T1000 (cell line): ENCODE measurements around the gene SRSF10.
"Not testable (repeated sequence)": the region's sequence is repeated elsewhere in the genome, so short reads cannot be mapped to it uniquely, and the experiment has no call there.

Experiments
- DNase-seq: peaks from one replicate; lab custom pipeline; 2025; ENCODE audit warnings: mixed read lengths; lab: John Stamatoyannopoulos, UW

The SRSF10 gene

DNA sequence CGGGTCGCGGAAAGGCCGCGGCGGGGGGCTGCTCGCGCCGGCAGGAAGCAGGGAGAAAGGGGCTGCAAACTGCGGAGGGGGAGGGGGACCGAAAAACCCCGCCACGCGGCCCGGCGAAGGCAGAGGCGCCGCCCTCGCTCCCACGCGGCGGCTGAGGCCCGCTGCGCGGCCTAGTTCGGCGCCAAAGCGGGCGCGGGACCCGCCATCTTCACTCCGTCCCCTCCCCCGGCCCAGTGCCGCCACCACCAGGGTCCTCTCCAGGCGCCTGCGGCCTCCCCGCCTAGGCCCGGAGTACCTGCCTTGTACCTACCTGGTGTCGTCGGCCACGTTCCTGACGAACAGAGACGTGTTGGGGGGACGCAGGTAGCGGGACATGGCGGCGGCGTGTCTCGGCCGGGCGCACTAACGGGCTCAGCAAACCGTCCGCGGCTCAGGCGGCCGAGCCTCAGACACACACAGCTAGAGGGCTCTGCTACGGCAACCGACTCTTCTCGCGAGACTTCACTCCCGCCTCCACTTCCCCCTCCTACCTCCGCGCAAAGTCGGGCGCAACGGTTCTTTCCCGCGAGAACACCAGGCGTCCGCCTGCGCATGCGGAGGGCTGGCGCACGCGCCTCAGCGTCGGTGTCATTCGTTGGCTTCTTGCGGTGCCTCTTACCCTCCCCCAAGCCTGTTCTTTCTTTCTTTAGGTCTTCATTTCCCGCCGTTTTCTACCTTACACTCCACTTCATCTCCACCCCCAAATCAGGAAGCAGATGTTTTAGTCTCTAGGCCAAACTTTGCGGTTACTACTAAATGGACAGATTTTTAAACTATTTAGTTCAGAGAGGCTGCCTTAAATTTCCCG lies at the start of gene SRSF10:
SRSF10 (minus strand) TSS at position 447 of the 847 bp plus-strand sequence; CDS start at position 375, 72 bp downstream.
- peak; percentile 96 for DNase-seq

GRCh38 chr1:24027838-24028468 lies 47.8 kb upstream of the SRSF10 start:
- DNase-seq = no peak

- DNase-seq = peak; percentile 87
These were observed 42.6 kb upstream of the SRSF10 start for GRCh38 chr1:24022581-24023361.

DNA sequence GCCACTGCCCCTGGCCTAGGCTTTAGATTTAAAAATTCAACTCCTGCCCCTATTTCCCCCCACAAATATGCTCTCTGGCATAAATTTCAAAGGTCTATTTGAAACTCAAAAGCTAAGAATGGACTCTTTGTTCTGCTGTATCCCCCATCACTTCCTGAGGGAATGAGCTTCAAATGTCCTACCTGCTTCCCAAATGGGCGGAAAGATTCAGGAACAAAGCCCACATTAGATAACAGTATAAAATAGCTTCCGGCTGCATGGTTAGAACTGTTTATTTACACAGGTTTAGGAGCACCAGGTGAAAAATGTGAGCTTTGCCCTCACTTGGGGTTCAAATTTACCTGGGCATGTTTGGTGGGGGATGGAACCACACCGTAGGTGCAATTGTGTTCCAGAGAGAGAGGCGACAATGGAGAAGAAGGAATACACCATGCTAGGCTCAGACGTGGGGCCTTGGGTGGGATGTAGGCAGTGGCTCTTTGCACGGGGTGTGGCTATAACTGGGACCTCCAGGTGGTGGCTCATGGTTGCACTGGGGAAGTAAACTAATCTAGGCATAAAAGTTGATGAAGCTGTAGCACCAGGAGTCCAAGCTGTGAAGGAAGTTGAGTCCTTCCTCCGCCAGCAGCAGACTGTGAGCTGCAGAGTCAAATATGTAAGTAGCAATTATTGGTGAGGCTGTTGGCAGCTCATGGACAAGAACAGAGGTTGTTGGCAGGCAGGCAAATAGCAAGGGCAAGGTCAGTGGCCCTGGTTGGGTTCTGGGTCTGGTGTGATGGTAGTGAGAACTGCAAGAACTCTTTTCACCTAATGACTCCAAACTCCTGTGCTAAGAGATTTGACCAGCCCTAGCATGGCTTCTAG lies 41.5 kb upstream of the SRSF10 start:
- no peak for DNase-seq

DNA sequence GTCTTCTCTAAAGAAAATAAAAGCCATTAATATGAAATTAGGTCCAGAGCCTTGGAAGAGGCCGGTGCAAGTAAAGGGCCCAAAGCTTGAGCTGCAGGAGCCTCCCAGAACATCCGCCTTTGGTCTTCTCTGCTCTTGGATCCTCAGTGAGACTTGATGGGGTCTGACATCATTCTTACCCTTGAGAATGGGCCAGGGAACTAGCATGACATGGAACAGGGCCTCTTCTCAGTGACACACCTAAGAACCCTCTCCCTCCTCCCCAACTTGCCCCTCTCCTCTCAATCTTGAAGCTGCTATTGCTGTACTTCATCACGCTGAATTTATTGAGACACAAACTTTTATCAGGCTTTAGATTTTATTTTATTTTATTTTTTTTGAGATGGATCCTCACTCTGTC lies 40.3 kb upstream of the SRSF10 start:
- DNase-seq = no peak

- DNase-seq = no peak
These were observed 39.9 kb upstream of the SRSF10 start for GRCh38 chr1:24020025-24020424.

GRCh38 chr1:24018611-24019580 lies 38.8 kb upstream of the SRSF10 start:
- DNase-seq = peak; percentile 97

DNA sequence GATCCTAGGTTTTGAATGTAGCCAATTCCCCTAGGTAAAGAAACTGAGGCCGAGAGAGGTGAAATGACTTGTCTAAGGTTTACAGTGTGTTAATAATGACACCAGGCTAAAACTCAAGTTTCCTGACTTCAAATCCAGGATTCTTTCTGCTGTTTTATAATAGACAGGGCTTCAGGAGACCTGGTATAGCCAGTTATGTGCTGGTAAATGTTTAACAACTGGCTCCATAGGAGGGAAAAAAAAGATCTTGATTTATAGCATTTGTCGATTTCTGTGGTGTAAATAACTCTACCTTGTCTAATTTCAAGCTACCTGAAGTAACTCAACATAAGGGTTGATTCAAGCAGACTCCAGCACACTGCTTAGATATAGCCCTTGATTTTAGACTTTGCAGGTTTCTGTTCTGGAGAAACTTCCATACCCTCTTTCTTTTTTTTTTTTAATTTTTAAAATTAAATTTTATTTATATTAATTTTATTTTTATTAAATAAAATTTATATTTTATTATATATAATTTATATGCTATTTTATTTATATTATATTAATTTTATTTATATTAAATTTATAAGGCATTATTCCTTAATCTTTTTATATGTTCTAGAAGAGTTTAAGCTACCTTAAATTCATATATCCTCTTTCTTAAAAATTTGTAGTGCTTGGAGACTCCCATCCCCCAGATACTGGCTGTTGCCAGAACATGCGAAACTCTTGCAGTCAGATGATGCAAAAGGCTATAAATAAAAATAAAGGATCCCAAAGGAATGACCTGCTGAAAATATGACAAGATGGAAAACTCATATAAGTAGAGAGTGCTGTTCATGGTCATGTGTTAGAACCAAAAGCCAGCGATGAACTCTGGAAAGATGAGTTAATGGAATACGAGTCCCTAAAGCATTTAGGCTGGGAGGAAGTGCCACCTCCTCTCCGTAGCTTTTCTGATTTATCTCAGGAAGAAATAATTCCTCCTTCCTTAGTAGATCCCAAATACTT lies 35.4 kb upstream of the SRSF10 start:
- DNase-seq = no peak

DNA sequence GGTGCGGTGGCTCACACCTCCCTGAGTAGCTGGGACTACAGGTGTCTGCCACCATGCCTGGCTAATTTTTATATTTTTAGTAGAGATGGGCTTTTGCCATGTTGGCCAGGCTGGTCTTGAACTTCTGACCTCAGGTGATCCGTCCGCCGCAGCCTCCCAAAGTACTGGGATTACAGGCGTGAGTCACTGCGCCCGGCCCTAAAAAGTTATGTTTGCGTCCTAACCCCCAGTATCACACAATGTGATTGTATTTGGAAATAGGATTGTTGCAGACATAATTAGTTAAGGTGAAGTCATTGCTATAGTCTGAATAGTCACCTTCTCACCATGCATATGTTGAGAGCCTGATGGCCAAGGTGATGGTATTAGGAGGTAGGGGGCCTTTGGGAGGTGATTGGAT lies 32.8 kb upstream of the SRSF10 start:
- DNase-seq = not testable (repeated sequence)

DNA sequence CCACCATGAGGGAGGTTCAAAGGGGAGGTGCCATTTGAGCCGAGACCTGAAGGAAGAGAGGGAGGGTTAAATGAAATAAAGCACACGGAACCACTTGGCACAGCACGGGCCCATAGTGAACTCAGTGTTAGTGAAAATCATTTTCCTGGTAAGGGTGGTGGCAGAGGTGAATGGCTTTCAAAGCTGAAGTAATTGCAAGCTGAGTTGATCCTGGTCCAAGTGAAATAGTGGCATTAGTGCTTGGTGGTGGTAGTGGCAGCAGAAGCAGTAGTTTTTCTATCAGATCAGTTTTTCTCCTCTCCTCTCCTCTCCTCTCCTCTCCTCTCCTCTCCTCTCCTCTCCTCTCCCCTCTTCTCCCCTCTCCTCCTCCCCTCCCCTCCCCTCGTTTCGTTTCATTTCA lies 30.5 kb upstream of the SRSF10 start:
- DNase-seq = no peak

DNA sequence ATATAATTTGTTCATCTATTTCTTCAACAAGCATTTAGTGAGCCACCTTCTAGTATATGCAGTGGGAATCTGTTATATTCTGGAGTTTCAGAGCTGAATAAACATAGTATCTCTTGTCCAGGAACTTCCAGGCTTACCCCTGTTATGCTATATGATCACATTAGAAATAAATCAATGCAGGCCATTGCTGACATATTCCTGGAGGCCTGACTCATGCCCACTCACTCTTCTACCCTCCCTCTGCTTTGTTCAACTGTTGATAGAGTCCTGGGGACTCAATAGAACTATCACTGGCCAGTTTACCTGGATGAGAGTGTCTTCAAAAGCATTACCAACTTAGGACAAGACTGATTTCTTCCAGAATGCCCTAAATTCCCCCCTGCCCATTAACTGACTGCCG lies 29.3 kb upstream of the SRSF10 start:
- peak; percentile 31 for DNase-seq

- DNase-seq = not testable (repeated sequence)
These were observed 28.6 kb upstream of the SRSF10 start for GRCh38 chr1:24008574-24009184.

- no peak for DNase-seq
These were observed 27.0 kb upstream of the SRSF10 start for GRCh38 chr1:24007079-24007478.

DNA sequence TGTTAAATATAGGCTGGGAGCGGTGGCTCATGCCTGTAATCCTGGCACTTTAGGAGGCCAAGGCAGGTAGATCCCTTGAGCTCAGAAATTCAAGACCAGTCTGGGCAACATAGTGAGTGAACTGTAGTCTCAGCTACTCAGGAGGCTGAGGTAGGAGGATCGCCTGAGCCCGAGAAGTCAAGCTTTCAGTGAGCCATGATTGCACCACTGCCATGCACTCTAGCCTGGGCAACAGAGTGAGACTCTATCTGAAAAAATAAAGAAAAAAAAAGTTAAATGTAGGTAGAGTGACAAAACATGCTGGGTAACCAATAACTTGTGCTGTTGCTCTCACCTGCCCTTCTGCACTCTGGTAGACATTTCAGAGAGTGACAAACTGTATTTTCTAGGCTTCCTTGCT lies 25.0 kb upstream of the SRSF10 start:
- DNase-seq = no peak

GRCh38 chr1:24004132-24004531 lies 24.0 kb upstream of the SRSF10 start:
- no peak for DNase-seq

DNA sequence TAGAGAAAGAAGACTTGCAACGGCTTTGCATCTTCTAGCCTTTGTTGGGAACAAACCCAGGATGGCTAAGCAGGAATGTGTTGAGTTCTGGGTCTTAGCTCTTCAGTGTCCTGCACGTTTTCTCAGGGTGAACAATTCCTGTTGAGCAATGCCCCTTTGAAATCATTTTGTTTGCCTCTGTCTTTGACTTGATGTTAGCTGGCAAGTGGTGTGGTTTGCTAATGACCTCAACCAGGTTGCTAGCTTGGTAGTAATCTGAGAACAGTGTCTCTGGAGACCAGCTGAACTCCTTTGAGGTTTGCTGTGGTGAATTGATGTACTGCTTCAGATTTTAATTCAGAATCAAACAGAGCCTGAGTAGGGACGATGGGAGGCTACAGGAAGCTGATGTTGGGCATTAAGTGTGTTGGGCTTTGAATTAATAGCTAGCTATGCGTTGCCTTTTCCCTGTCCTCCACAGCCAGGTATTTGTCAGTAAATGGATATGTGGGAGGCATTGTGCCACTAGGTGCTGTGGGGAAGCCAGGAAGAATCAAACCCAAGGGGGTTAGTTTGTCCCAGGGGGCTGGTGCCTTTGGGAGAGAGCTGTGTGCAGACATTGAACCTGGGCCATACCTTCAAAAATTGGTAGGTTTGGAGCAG lies 23.3 kb upstream of the SRSF10 start:
- peak; percentile 53 for DNase-seq

DNA sequence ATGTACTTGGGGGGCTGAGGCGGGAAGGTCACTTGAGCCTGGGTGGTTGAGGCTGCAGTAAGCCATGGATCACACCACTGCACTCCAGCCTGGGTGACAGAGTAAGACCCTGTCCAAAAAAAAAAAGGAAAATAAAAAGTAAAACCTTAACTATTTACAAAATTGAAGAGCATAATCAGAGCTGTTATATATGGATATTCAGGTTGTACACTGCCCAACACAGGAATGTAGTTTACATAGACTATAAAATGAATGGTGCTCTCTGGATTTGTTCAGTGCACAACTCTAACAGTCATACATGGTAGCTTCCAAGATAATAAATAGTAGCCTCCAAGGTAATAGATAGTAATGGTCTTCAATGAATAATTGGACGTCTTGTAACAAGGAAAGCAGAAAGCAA lies 22.6 kb upstream of the SRSF10 start:
- DNase-seq = no peak

DNA sequence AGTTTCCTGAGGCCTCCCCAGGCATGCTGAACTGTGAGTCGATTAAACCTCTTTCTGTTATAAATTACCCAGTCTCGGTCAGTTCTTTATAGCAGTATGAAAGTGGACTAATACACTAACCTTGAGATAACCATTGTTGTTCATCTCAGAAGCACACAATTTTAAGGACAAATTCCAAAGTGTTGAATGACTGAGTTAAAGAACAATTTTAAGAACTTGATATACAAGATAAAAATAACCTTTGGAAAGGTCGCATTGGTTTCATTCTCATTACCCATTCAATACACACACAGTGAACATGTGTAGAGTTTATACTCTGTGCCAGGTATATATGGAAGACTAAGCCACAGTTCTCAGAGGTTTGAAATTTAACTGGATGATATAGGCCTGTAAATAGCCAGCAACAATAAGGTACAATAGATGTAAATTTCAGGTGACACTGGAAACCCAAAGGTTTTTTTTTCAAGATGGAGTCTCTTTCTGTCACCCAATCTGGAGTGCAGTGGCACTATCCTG lies 19.1 kb upstream of the SRSF10 start:
- DNase-seq = no peak
